PC-3 (cell line): ENCODE results near the gene ACOT11.

Experiments
- CTCF ChIP-seq: fragments of 300-600 bp; sonication (generic); conservative IDR thresholded peaks from 2 replicates; pipeline ENCODE4 v1.5.1; 2017; ENCODE audit warnings: antibody characterized with exemption, low read depth, mild to moderate bottlenecking, low read length
- EZH2 ChIP-seq: fragments of 300-600 bp; sonication (generic); IDR thresholded peaks from one replicate; pipeline ENCODE4 v1.6.1; 2017; ENCODE audit warnings: antibody characterized with exemption, mild to moderate bottlenecking, low read length; ENCODE audit not compliant: unreplicated experiment
- EZH2phosphoT487 ChIP-seq: fragments of 300-600 bp; sonication (generic); IDR thresholded peaks from 2 replicates; pipeline ENCODE4 v1.6.1; 2018; ENCODE audit warnings: mild to moderate bottlenecking, antibody characterized with exemption, low read length, borderline replicate concordance

GRCh38 chr1:54581621-54582035 is 33.6 kb downstream of the ACOT11 start:
- no peak for TF ChIP-seq CTCF
- no peak for TF ChIP-seq EZH2
- TF ChIP-seq EZH2phosphoT487: no peak
